ENCODE results near the gene ADCY9.
"Not testable (repeated sequence)": the region's sequence is repeated elsewhere in the genome, so short reads cannot be mapped to it uniquely, and the experiment has no call there.

ADCY9 gene

DNA sequence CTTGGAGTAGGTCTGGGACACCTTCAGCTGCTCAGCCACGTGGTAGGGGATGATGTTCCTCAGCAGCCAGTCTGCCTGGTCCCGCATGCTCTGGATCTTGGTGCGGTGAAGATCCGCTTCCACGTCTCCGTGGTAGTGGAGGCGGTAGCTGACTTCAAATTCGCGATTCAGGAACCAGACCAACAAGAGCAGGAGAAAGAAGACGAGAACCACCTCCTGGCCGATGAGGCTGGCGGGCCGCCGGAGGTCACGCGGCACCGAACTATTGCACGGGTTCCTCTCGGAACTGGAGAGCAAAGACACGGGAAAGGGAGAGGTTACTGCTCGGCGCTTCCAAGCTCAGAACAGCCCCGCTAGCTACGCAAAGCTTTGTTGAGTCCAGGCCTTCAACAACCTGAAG, 149.6 kb downstream of the ADCY9 start:
- FAIRE-seq: no peak

DNA sequence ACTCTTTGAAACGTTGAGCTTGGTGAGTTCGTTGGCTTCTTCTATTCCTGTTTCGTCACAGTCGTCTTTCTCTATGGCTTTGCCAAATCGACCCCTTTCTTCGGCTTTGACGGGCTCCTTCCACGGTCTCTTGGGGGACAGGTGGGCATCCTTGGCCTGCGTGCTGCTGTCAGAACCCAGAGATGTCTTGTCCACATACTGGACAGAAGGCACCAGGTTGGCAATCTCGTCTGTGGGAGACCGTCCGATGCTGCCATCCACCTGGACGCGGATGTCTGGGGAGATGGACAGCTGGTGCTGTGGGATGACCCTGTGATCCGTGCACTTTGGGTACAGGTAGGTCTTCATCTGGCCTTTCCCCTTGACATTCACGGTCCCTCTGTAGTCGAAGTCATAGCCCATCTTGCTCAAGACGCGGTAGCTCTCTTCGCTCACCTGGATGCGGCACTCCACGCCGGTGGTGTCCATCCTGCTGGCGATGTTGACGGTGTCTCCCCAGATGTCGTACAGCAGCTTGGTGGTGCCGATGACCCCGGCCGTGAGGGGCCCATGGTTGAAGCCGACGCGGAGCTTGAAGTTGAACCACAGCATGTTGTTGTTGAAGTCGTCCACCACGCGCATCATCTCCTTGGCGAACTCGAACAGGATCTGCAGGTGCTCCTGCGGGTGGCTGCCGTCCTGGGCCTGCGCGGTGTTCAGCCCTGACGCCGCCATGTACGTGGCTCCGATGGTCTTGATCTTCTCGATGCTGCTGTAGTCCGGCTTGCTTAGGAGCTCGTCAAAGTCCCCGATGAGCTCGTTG, 150.3 kb downstream of the ADCY9 start:
- FAIRE-seq: no peak

DNA sequence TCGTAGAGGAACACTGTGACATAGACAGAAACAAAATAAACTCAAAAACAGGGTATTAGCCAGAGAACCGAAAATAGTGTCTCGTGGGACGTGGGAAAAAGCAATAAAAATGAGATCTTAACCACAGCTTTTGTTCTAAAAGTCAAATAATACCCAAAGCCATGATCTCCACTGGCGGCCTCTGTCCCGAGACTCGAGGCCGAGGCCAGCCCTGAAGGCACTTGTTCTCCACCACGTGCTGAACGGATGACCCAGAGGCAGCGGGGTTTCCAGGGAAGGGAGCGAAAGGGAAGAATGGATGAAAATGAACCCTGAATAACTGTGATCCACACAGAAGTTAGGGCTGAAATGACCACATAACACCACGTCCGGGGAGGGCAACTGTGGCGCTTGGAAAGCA, 150.9 kb downstream of the ADCY9 start:
- no peak for FAIRE-seq

DNA sequence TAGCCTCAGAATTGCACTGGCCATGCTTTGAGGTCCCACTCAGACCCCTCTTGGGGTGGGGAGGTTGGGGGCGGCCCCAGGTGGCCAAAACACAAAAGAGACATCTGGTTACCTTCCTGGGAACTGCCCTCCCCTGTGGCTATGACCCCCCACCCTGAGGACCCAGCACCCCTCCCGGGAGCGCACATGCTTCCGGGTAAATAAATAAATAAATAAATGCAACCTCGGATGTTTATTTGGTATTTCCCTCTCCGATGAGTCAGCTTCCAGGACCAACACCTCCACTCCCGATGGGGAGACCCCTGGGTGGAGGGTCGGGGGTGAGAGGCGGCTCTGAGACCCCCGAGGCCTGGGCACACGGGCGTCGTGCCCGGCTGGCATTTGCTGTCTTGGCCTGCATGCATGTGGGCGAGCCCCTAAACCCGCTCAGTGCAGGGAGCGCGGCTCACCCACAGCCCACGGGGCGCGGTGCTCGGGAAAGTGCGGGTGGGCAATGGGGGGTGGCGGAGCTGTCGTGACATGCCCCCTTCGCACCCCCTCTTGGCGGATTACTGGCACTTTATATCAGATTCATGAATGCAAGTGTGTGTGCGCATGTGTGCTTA, 151.5 kb downstream of the ADCY9 start:
- FAIRE-seq: no peak

DNA sequence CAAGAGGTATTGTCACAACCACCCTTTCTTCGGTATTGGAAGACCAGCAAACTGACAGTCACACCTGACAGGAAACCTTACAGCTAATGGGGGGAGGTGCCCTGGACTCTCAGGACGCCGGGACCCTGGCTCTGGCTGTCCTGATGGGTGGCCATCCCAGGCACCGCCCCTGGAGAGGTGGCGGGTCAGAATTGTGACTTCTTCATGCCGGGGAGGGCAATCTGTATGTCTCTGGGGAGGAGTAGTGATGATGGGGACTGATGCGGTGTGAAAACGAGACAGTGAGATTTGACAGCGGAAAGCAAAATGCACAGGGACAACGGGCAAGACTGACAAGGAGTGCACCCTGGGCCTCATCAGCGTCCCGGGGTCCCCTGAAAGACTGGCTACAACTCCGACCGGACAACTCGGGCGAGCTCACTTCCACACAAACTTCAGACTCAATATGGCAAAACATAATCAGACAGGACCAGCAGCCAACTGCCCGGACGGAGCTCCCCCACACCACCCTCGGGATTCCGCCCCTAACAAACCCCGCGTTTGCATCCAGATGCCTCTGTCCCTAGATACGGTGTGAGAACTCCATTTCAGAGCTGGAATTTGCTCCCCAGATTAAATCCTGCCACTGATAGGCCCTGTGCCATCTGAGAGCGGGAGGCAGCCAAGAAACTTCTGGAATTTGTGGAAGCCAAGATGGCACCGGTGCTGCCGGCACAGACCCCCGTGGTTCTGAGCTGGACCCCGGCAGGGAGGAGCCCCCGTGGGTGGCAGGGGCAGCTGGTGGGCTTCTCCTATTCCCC, 152.2 kb downstream of the ADCY9 start:
- FAIRE-seq: no peak

DNA sequence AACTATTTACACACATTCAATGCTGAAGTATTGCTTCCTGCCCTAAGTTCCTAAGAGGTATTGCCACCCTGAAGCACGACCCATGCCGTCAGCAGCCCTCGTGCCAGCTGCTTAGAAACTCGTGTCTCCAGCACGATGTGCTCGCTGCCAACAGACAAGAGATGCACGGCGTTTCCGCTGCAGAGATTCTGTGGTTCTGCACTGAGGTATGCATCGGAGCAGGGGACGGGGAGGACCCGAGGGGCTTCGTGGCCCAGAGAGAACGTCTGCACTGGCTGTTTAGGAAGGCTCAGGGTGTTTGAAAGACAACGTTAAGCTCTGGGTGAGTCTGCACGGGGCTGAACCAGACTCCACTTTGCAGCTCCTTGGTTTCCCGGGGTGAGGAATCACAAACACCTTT, 153.0 kb downstream of the ADCY9 start:
- no peak for FAIRE-seq

DNA sequence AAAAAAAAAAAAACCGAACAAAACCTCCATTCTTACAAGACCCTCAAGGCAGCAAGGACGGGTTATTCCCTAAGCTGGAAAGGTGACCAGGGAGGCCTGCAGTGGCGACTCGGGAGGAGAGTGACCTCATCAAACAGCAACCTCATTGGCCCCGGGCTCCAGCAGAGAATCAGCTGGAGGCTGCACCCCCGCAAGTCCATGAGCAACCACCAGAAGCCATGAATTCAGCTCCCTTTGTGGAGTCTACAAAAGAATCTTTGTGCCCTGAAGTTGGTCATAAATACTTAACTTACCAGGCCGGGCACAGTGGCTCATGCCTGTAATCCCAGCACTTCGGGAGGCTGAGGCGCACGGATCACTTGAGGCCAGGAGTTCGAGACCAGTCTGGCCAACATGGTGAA, 154.8 kb downstream of the ADCY9 start:
- FAIRE-seq: no peak

DNA sequence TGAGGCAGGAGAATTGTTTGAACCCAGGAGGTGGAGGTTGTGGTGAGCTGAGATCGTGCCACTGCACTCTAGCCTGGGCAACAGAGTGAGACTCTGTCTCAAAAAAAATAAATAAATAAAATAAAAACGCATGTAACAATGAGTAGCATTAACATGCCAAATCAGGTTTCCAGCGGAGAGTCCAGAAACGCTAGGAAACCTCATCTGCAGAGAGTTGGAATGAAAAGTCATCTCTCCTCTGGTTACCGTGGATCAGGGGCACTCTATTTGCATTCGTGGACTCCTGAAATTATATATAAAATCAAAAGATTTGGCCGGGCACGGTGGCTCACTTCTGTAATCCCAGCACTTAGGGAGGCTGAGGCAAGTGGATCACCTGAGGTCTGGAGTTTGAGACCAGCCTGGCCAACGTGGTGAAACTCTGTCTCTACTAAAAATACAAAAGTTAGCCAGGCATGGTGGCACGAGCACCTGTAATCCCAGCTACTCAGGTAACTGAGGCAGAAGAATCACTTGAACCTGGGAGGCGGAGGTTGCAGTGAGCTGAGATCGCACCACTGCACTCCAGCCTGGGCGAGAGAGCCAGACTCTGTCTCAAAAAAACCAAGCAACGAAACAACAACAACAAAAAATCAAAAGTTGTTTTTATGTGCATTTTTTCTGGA, 156.2 kb downstream of the ADCY9 start:
- not testable (repeated sequence) for FAIRE-seq

DNA sequence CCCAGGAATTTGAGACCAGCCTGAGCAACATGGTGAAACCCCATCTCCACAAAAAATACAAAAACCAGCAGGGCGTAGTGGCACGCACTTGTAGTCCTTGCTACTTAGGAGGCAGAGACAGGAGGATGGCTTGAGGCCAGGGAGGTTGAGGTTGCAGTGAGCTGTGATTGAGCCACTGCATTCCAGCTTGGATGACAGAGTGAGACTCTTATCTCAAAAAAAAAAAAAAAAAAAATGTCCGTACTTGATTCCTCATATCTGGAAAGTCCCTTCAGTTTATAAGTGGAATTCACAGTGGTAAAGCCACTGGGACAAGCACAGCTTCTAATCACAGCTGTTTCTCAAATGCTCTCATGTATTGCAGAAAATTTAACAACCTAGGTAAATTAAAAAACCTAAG, 157.1 kb downstream of the ADCY9 start:
- no peak for FAIRE-seq

DNA sequence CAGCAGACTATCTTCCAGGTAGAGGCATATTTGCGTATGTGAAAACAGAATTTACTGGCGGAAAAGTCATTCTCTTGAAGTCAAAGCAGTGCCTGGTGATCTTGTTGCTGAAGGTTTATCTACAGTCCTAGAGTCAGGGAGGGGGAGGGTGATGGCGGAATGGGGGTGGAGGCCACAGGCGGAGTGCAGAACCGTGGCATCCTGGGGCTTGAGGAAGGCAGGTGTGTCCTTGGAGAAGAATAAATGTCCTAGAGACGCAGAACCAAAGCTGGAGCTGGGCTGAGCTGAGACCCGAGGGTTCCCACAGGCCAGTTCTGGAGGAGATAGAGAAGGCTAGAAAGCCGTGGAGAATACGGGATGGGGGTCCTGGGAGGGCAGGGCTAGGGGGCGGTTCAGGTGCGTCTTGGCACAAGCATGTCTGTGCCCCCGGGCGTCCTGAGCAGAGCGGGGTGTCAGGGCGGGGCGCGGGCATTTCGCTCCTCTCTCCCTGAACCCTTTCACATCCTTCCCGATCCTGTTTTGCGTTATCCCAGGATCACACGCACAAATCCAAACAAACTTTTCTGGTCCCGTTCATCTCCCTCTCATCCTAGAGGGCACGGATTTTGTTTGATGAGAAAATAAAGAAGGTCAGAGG, 158.8 kb downstream of the ADCY9 start:
- FAIRE-seq: no peak

DNA sequence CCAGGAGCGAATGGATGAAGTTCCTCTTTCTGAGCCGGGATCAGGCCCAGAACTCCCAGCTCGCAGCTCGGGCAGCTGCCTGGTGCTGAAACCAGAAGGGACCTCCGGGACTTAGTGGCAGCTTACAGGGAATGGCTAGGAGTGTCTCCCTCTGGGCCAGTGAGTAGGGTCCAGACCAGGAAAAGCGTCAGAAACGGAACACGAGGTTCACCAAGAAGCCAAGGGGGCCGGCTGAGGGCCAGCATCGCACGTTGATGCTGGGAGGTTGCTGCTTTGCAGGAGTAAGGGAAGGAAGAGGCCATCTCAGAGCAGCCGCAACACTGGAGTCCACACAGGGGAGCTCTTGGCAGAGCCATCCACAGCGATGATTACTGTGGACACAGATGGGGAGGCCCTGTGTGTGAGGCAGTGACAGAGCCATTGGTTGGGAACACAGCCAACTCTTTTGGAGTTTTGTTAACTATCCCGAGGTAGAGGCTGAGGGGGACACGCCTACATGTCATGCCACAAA, 161.8 kb downstream of the ADCY9 start:
- FAIRE-seq: no peak

DNA sequence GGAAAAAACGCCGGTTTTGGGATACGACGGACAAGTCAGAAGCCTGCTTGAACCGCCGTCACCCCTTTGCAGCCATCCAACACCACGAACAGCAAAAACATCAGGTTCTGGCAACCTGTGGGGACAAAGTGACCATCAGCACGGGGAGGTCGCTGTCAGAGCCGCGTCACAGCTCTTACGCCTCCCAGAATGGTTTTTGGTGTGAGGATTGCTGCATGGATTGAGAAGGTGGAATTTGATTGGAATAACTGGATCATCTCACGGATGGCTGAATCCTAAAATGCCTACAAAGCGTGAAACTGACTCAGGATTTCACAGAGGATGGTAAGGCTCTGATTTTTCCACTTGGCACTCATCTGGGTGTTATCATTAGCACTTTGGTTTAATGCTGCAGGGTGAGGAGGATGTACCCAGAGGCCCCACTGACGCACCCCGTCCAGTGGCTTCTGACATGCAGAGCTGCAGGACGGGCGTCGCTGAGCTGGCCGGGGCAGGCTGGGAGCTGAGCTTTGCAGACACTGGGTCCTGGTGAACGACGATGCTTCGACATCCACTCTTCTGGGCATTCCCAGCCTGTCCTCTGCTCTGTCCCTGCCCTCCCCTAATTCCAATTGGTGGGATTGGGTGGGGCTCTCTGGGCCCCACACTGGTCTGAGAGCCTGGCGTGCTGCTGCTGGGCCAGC, 162.4 kb downstream of the ADCY9 start:
- no peak for FAIRE-seq

DNA sequence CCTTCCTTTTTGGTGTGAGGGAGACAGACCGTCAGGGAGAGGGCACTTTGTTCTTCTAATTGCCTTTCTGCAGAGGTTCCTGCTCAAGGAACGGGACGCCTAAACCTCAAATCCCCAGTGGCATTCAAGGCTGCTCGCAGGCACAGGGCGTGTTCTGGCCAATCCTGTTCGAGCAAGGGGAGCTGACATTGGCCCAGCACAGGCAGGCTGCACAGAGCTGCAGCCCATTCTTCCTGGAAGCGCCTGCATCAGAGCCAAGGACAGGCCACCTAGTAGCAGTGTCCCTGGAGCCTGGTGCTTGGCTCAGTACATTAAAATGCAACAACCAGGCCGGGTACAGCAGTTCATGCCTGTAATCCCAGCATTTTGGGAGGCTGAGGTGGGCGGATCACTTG, 163.5 kb downstream of the ADCY9 start:
- no peak for FAIRE-seq

DNA sequence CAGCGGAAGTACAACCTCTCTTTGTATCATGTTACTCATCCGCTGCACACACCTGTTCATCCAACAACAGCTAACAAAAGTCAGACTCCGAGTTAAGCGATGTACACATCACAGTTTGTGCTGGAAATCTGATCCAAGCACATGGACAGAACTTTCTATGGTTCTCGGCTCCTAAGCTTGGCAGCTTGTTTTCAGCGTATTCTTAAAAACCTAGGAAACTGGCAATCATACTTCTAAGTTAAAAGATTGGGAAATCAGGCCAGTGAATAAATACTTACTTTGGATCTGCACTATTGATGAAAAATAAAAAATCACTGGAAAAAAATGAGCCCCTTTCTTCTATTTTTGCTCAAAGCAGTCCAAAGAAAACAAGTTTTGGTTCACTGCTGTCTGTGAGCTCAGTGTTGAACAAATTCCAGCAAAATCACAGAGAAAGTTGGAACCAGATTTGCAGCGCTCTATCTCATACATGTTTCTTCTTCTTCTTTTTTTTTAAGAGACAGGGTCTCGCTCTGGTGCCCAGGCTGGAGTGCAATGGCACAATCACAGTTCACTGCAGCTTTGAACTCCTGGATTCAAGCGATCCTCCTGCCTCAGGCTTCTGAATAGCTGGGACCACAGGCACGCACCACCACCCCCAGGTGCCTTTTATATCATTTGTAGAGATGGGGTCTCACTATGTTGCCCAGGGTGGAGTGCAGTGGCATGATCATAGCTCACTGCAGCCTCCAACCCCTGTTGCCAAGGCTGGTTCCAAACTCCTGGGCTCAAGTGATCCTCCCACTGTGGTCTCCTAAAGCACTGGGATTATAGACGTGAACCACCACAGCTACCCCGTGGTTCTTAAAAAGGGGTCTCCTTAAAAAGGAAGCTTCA, 164.1 kb downstream of the ADCY9 start:
- no peak for FAIRE-seq

DNA sequence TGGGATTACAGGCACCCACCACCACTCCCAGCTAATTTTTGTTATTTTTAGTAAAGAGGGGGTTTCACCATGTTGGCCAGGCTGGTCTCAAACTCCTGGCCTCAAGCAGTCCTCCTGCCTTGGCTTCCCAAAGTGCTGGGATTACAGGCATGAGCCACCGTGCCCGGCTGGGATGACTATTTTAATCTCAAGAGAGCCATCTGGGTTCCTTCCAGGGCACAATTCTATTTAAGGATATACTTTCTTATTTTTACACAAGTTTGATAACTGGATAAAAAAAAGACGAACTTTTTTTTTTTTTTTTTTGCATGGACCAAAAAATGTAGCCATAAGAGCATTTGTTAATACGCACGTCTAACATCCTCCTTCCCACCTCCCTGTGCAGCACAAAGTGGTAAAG, 164.9 kb downstream of the ADCY9 start:
- not testable (repeated sequence) for FAIRE-seq

DNA sequence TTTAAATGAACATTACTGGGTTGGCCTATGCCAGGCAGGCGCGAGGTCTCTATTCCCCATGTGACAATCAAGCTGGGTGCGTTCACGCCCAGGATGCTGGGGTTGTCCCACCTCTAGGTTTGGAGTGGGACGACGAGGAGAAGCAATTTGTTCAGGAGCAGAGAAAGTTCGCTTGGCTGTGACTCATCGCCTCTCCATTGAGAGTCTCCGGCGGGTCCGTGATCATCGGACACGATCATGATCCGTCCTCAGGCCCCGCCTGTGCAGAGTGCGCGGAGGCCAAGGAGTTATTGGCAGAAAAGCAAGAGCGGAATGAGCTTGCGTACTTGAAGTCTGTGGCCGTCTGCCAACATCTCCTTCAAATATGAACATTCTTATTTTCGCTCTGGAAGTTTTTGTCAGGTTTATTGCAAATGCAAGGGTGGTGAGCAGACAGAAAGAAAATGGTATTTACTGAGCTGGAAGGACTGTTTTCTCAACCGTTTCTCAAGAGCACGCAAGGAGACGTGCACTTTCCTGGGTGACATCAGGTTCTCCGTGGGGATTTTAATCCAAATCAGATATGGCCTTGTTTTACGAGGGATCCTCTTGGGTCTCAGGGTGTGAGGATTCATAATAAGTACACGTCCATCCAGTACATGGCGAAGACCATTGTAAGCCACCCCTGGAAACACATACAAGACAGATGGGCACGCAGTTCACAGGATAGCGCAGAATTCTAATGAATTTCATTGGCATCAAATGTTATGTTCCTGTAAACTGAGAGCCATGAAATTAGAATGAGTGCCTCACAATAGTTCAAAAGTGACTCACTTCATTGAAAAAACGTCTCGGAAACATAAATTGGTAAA, 165.7 kb downstream of the ADCY9 start:
- no peak for FAIRE-seq

DNA sequence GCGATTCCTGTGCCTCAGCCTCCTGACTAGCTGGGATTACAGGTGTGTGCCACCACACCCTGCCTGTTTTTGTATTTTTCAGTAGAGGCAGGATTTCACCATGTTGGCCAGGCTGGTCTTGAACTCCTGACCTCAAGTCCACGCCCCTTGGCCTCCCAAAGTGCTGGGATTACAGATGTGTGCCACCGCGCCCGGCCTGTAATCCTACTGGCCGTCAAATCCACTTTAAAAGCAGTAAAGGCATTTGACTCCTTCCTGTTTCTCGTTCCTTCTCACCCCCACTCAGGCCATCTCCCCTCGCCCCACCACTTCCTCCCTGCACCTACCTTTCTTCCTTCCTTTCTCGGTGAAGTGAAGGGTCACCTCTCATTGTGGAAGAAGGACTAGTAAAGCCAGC, 166.3 kb downstream of the ADCY9 start:
- FAIRE-seq: no peak

DNA sequence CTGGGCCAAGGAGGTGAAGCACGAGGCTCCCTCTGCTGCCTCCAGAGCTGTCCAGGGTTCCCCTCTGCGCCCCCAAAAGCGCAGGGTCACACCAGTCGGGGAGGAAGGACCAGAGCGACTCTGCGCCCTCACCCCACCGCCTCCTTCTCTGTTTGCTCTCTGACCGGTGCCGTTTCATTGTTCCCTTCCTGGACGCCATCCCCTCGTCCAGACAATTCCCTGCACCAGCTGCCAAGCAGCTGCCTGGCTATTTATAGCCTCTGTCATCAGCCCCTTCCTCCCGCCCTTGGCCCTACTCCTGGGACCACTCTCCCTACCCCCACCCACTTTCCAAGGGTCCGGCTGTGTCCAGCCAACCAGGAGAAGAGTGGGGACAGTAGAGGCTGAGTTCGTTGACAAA, 167.0 kb downstream of the ADCY9 start:
- no peak for FAIRE-seq

DNA sequence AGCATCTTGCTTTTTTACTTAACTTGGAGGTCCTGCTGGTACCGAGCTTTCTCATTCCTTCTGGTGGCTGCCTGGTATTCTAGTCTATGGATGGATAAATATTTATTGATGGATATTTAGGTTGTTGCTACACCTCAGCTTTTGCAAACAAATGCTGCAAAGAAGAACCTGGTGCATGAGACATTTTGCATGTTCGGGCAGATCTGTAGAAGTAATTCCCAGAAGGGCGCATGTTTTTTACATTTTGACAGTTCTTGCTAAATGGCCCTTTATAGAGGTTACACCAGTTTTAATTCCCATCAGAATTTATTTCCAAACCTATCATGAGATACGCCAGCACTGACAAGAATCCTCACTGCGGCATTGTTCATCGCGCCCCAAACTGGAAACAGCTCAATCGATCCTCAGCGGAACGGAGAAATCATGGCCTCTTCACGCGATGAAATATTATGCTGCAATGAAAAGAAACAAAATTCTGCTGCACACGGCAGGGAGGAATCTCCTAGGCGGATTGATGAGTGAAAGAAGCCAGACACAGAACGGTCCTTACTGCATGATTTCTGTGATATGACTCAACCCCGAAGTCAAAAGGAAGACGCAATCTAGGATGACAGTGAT, 167.8 kb downstream of the ADCY9 start:
- no peak for FAIRE-seq
